Glutamatergic neuron (in vitro differentiated cells): ENCODE data around the gene LILRA6. TPM values are rescaled to one million over a fixed set of nuclear protein-coding genes. Genes with fewer than 3 reads are reported as not detected.

Experiments
- DNase-seq: peaks from one replicate; pipeline ENCODE4 v3.0.0; 2022
- H3K27ac Mint-ChIP-seq: one replicate; pipeline ENCODE4 v1.8.0; 2020; ENCODE audit warnings: mild to moderate bottlenecking, mixed read lengths, inconsistent platforms; ENCODE audit not compliant: unreplicated experiment
- H3K27me3 Mint-ChIP-seq: one replicate; pipeline ENCODE4 v1.8.0; 2020; ENCODE audit warnings: mild to moderate bottlenecking, moderate library complexity, mixed read lengths, inconsistent platforms; ENCODE audit not compliant: unreplicated experiment
- H3K36me3 Mint-ChIP-seq: one replicate; pipeline ENCODE4 v1.8.0; 2020; ENCODE audit warnings: mild to moderate bottlenecking, mixed read lengths, inconsistent platforms; ENCODE audit not compliant: unreplicated experiment
- H3K4me1 Mint-ChIP-seq: one replicate; pipeline ENCODE4 v1.8.0; 2020; ENCODE audit warnings: mild to moderate bottlenecking, low read depth, mixed read lengths, inconsistent platforms; ENCODE audit not compliant: unreplicated experiment
- H3K4me3 Mint-ChIP-seq: one replicate; pipeline ENCODE4 v1.8.0; 2020; ENCODE audit warnings: mild to moderate bottlenecking, mixed read lengths, inconsistent platforms; ENCODE audit not compliant: unreplicated experiment
- H3K9me3 Mint-ChIP-seq: one replicate; pipeline ENCODE4 v1.8.0; 2020; ENCODE audit warnings: mild to moderate bottlenecking, moderate library complexity, mixed read lengths, inconsistent platforms; ENCODE audit not compliant: unreplicated experiment
- CTCF ChIP-seq: fragments of 200-600 bp; sonication (generic); IDR thresholded peaks from one replicate; pipeline ENCODE4 v1.5.0; 2021; ENCODE audit not compliant: partially characterized antibody, unreplicated experiment
- total RNA-seq: library from RNA; stranded (reverse); fragmentation: NEBNext Ultra II Directional; extraction: Animal tissue kit (Norgen Biotek cat#: 25700); gene quantifications from one replicate; pipeline ENCODE4 v1.2.1, GENCODE V29; 2021; ENCODE audit not compliant: unreplicated experiment

LILRA6 gene
- total RNA-seq, 1 donor from 2014 or later = not detected

- Mint-ChIP-seq H3K4me3 (peak overlapping the region; percentile 55), H3K36me3 (no peaks in the 10 kb centered on the region), H3K27me3 (peaks cover 8% of the 10 kb centered on the region), H3K27ac (peak overlapping the region; percentile 59), H3K4me1 (peaks cover 7% of the 10 kb centered on the region), H3K9me3 (peaks cover 11% of the 10 kb centered on the region)
- DNase-seq = no peak
- no peak for TF ChIP-seq CTCF
These were observed 49.6 kb downstream of the LILRA6 start for GRCh38 chr19:54193011-54193410.

GRCh38 chr19:54191811-54192453 is 50.7 kb downstream of the LILRA6 start:
- H3K9me3 Mint-ChIP-seq = peaks cover 11% of the 10 kb centered on the region
- no peak for DNase-seq
- H3K36me3 Mint-ChIP-seq = no peaks in the 10 kb centered on the region
- peaks cover 11% of the 10 kb centered on the region for H3K4me1 Mint-ChIP-seq
- H3K4me3 Mint-ChIP-seq = peak overlapping the region; percentile 93
- peak overlapping the region; percentile 87 for H3K27ac Mint-ChIP-seq
- peaks cover 13% of the 10 kb centered on the region for H3K27me3 Mint-ChIP-seq
- no peak for TF ChIP-seq CTCF

GRCh38 chr19:54191011-54191810 is 51.4 kb downstream of the LILRA6 start, which contains the start of gene TSEN34:
TSEN34 (plus strand) TSS chr19:54191308; CDS start chr19:54191365, 57 bp downstream.
- Mint-ChIP-seq H3K36me3 (no peaks in the 10 kb centered on the region), H3K27ac (peak within 1 kb of the TSS; percentile 96), H3K9me3 (peaks cover 11% of the 10 kb centered on the region), H3K4me1 (peaks cover 11% of the 10 kb centered on the region), H3K4me3 (peak within 1 kb of the TSS; percentile 97), H3K27me3 (peaks cover 13% of the 10 kb centered on the region)
- peak; percentile 90 for DNase-seq
- no peak for TF ChIP-seq CTCF

- H3K4me1 Mint-ChIP-seq = peaks cover 11% of the 10 kb centered on the region
- peak overlapping the region; percentile 96 for H3K27ac Mint-ChIP-seq
- no peak for TF ChIP-seq CTCF
- H3K4me3 Mint-ChIP-seq = peak overlapping the region; percentile 97
- no peaks in the 10 kb centered on the region for H3K36me3 Mint-ChIP-seq
- peaks cover 11% of the 10 kb centered on the region for H3K9me3 Mint-ChIP-seq
- peaks cover 13% of the 10 kb centered on the region for H3K27me3 Mint-ChIP-seq
- DNase-seq = peak; percentile 99
These were observed 52.0 kb downstream of the LILRA6 start for GRCh38 chr19:54190503-54191010.
